ENCODE results near the gene BDKRB1.

The BDKRB1 gene

DNA sequence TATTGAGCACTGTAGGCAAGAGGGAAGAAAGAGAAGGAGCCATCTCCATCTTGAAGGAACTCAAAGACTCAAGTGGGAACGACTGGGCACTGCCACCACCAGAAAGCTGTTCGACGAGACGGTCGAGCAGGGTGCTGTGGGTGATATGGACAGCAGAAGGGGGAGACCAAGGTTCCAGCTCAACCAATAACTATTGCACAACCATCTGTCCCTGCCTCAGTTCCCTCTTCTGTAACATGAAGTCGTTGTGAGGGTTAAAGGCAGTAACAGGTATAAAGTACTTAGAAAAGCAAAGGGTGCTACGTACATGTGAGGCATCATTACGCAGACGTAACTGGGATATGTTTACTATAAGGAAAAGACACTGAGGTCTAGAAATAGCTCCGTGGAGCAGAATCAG, 13.9 kb upstream of the BDKRB1 start:
- TF ChIP-seq FOXM1 (IDR thresholded peaks at IDR 0.05; ENCODE audit: borderline replicate concordance, low read depth) (no peak), RAD21 (IDR thresholded peaks at IDR 0.05; ENCODE audit: low read depth) (no peak), EP300 (IDR thresholded peaks at IDR 0.05; ENCODE audit: borderline replicate concordance) (no peak), REST (IDR thresholded peaks at IDR 0.05; ENCODE audit: low read depth) (no peak), CREB1 (IDR thresholded peaks at IDR 0.05; ENCODE audit: low read depth) (no peak), TEAD4 (IDR thresholded peaks at IDR 0.05) (no peak)
- TF ChIP-seq, protein P1, sequence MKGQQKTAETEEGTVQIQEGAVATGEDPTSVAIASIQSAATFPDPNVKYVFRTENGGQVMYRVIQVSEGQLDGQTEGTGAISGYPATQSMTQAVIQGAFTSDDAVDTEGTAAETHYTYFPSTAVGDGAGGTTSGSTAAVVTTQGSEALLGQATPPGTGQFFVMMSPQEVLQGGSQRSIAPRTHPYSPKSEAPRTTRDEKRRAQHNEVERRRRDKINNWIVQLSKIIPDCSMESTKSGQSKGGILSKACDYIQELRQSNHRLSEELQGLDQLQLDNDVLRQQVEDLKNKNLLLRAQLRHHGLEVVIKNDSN (IDR thresholded peaks at IDR 0.05) = no peak

DNA sequence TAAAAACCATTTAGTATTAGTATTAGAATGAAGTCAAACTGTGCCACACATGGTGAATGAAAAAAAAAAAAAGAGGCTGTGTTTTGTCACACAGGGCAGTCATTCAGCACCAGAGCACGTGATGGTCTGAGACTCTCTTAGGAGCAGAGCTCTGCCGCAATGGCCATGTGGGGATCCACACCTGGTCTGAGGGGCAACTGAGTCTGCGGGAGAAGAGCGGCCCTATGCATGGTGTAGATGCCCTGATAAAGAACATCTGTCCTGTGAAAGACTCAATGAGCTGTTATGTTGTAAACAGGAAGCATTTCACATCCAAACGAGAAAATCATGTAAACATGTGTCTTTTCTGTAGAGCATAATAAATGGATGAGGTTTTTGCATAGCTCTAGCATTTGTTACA, 12.2 kb upstream of the BDKRB1 start:
- no peak for TF ChIP-seq EGR1 (IDR thresholded peaks at IDR 0.05)
- TF ChIP-seq CREB1 (IDR thresholded peaks at IDR 0.05; ENCODE audit: low read depth) = no peak
- no peak for TF ChIP-seq NFIC (IDR thresholded peaks at IDR 0.05)
- no peak for TF ChIP-seq ZBTB7A (IDR thresholded peaks at IDR 0.05; ENCODE audit: low read depth)

DNA sequence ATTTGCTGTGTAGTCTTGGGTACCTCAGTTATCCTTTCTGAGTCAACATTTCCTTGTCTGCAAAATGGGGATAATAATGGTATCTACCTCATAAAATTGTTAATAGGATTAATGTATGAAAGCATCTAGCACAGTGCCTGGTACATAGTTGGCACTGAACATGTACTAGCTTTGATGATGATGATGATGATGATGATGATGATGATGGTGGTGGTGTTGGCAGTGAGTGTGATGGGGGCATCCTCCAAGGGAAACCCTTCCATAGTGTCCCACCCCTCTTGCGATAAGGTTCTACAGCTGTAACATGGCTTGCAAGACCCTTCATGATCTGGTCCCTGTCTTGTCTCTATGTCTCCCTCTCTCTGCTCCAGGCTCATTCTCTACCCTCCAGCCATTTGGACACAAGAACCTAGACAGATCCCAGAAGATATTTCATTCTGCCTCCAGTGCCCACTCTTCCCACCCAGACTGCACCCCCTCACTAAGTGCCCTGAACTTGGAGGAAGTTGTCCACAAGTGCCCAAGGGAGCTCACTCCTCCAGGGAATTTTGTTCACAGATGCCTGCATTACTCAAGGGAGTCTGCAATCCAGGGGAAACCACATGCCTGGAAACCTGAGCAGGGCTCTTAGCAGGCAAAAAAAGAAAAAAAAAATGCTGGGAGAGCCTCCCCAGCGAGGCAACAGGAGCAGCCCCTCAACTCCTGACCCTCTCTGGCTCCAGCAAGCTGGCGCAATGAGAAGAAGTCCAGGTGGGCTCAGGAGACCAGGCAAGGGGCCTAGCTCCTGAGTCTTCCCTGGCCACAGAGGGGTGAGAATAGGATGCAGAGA, 10.1 kb upstream of the BDKRB1 start:
- no peak for TF ChIP-seq NFIC (IDR thresholded peaks at IDR 0.05)

DNA sequence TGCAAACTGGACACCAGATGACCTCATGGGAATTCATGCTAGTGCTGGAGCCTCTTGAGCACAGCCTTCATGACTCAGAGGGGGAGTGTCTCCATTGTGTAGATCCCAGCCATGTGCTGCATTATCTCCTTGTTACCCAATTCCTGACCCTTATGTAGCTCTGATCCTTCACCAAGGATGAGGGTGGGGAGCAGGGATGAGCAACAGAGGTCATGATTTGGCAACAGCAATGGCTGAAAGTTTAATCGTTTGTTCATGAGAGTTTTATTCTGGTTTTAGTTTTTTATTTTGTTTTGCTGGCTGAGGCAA, 9.5 kb upstream of the BDKRB1 start:
- no peak for TF ChIP-seq EGR1 (IDR thresholded peaks at IDR 0.05)
- TF ChIP-seq CREB1 (IDR thresholded peaks at IDR 0.05; ENCODE audit: low read depth) = no peak
- TF ChIP-seq, protein P2, sequence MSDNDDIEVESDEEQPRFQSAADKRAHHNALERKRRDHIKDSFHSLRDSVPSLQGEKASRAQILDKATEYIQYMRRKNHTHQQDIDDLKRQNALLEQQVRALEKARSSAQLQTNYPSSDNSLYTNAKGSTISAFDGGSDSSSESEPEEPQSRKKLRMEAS (IDR thresholded peaks at IDR 0.05) = no peak
- TF ChIP-seq REST (IDR thresholded peaks at IDR 0.05; ENCODE audit: low read depth) = no peak
- TF ChIP-seq NFIC (IDR thresholded peaks at IDR 0.05) = no peak
- no peak for TF ChIP-seq TEAD4 (IDR thresholded peaks at IDR 0.05)
- TF ChIP-seq TCF12 (IDR thresholded peaks at IDR 0.05; ENCODE audit: low read depth) = no peak
- TF ChIP-seq TAF1 (IDR thresholded peaks at IDR 0.05; ENCODE audit: low read depth) = no peak
- TF ChIP-seq CEBPB (IDR thresholded peaks at IDR 0.05) = no peak
- TF ChIP-seq FOXM1 (IDR thresholded peaks at IDR 0.05; ENCODE audit: borderline replicate concordance, low read depth) = no peak
- TF ChIP-seq, protein P1 (IDR thresholded peaks at IDR 0.05) = no peak
- TF ChIP-seq RAD21 (IDR thresholded peaks at IDR 0.05; ENCODE audit: low read depth) = no peak
- no peak for TF ChIP-seq YY1 (IDR thresholded peaks at IDR 0.05; ENCODE audit: low read depth)
- no peak for TF ChIP-seq EP300 (IDR thresholded peaks at IDR 0.05; ENCODE audit: borderline replicate concordance)
- TF ChIP-seq ZBTB7A (IDR thresholded peaks at IDR 0.05; ENCODE audit: low read depth) = no peak

GRCh38 chr14:96247031-96247430, 9.0 kb upstream of the BDKRB1 start:
- TF ChIP-seq FOXM1 (IDR thresholded peaks at IDR 0.05; ENCODE audit: borderline replicate concordance, low read depth) (no peak), TCF12 (IDR thresholded peaks at IDR 0.05; ENCODE audit: low read depth) (no peak), ZBTB7A (IDR thresholded peaks at IDR 0.05; ENCODE audit: low read depth) (no peak), REST (IDR thresholded peaks at IDR 0.05; ENCODE audit: low read depth) (no peak), YY1 (IDR thresholded peaks at IDR 0.05; ENCODE audit: low read depth) (no peak), CREB1 (IDR thresholded peaks at IDR 0.05; ENCODE audit: low read depth) (no peak), CEBPB (IDR thresholded peaks at IDR 0.05) (no peak), RAD21 (IDR thresholded peaks at IDR 0.05; ENCODE audit: low read depth) (no peak), EGR1 (IDR thresholded peaks at IDR 0.05) (no peak), NFIC (IDR thresholded peaks at IDR 0.05) (no peak), TAF1 (IDR thresholded peaks at IDR 0.05; ENCODE audit: low read depth) (no peak), TEAD4 (IDR thresholded peaks at IDR 0.05) (no peak), EP300 (IDR thresholded peaks at IDR 0.05; ENCODE audit: borderline replicate concordance) (no peak)
- TF ChIP-seq, protein P2 (IDR thresholded peaks at IDR 0.05) = no peak
- TF ChIP-seq, protein P1 (IDR thresholded peaks at IDR 0.05) = no peak
